NT2/D1 (cell line): ENCODE measurements around the gene GBX2.

ENCODE experiments used
- SUZ12 ChIP-seq: IDR thresholded peaks from 2 replicates; pipeline ENCODE4 v1.6.1; 2011; ENCODE audit not compliant: insufficient read length, insufficient read depth; ENCODE audit errors: extremely low read depth
- YY1 ChIP-seq: IDR thresholded peaks from 2 replicates; pipeline ENCODE4 v1.6.1; 2011; ENCODE audit not compliant: insufficient read length, insufficient read depth
- ZNF274 ChIP-seq: IDR thresholded peaks from 2 replicates; pipeline ENCODE4 v1.6.1; 2011; ENCODE audit warnings: mild to moderate bottlenecking, low read depth, low read length

DNA sequence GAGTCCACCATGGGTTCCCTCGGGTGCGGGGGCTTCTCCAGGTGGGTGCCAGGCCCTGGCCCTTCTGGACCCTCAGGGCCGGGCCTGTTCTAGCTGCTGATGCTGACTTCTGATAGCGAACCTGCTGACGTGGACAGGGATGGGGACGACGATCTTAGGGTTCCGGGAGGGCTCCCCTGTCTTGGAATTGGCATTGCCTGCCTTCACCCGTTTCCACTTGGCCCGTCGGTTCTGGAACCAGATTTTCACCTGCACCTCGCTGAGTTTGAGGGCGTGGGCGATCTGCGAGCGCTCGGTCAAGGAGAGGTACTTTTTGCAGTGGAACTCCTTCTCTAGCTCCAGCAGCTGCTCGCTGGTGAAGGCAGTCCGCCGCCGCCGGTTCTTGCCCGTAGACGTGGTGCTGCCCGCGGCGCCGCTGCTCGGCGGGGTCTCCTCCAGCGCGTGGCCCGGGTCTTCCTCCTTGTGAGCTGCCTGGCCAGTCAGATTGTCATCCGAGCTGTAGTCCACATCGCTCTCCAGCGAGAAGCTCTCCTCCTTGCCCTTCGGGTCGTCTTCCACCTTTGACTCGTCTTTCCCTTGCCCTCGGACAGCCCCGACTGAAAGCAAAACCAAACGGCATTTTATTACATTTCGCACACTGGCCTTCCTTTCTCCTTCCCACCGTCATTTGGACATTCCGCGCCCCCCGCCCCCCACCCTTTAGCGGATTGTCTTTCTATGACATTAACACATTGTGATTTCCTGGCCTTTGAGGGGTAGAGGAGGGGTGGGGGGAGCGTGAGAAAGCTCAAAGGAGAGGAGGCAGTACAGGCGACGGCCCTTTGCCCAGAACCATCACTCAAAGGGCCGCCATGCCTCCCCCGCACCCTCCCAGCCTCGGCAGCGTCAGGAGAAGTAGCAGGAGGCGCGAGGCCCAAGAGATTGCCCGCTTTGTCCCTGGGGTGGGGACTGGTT is 2.1 kb downstream of the GBX2 start:
- TF ChIP-seq ZNF274: no peak
- TF ChIP-seq SUZ12: no peak
- no peak for TF ChIP-seq YY1
